OCI-LY7 (cell line): Measurements from ENCODE around the gene SYNM. TPM values are rescaled to one million over a fixed set of nuclear protein-coding genes. Genes with fewer than 3 reads are reported as not detected.

Source experiments
- Bru-seq: library from RNA; stranded (reverse); fragments of 400-500 nt; gene quantifications from one replicate; lab custom pipeline; 2021; lab: Mats Ljungman, UMichigan
- BruChase-seq, 2 experiments: library from RNA; stranded (reverse); fragments of 400-500 nt; gene quantifications; one replicate each; lab custom pipeline; 2021; lab: Mats Ljungman, UMichigan
- BruUV-seq: library from RNA; stranded (reverse); fragments of 400-500 nt; replicated peaks from 2 replicates; lab custom pipeline; 2021; lab: Mats Ljungman, UMichigan
- CTCF ChIA-PET: fragments of 300-600 bp; sonication (Branson Sonifier 250); formaldehyde crosslinking; loops from one replicate; lab custom pipeline; 2022; ENCODE audit warnings: antibody characterized with exemption; ENCODE audit not compliant: unreplicated experiment; lab: Charles Lee
- POLR2A ChIA-PET: fragments of 300-600 bp; sonication (Branson Sonifier 250); formaldehyde crosslinking; loops from one replicate; lab custom pipeline; 2022; ENCODE audit warnings: antibody characterized with exemption; lab: Charles Lee
- DNase-seq: peaks from one replicate; pipeline ENCODE4 v3.0.0-alpha.2; 2015; ENCODE audit warnings: low spot score
- H2AFZ ChIP-seq: fragments of 200-600 bp; sonication (generic), shearing (Covaris generic); 2 replicates; pipeline ENCODE4 v1.6.1; 2014; ENCODE audit warnings: mild to moderate bottlenecking, antibody characterized with exemption, low read length, moderate library complexity
- H3K27ac ChIP-seq: fragments of 200-600 bp; sonication (generic); 2 replicates; pipeline ENCODE4 v1.5.1; 2014; ENCODE audit warnings: mixed run types, low read depth, mild to moderate bottlenecking, moderate library complexity, low read length, inconsistent platforms; ENCODE audit not compliant: poor library complexity, severe bottlenecking
- H3K36me3 ChIP-seq: fragments of 200-600 bp; sonication (generic); 2 replicates; pipeline ENCODE4 v1.6.1; 2014; ENCODE audit warnings: mild to moderate bottlenecking, antibody characterized with exemption, low read length, moderate library complexity, mixed read lengths; ENCODE audit not compliant: insufficient read depth
- H3K4me1 ChIP-seq: fragments of 200-600 bp; sonication (generic); 2 replicates; pipeline ENCODE4 v1.5.1; 2014; ENCODE audit warnings: mild to moderate bottlenecking, low read length; ENCODE audit not compliant: insufficient read depth, poor library complexity, severe bottlenecking
- H3K4me2 ChIP-seq: fragments of 200-600 bp; sonication (generic); 2 replicates; pipeline ENCODE4 v1.6.1; 2014; ENCODE audit warnings: mild to moderate bottlenecking, low read length
- H3K4me3 ChIP-seq: fragments of 200-600 bp; sonication (generic); 2 replicates; pipeline ENCODE4 v1.5.1; 2014; ENCODE audit warnings: mild to moderate bottlenecking, low read depth, low read length; ENCODE audit not compliant: poor library complexity, severe bottlenecking
- H3K79me2 ChIP-seq: fragments of 200-600 bp; sonication (generic); 2 replicates; pipeline ENCODE4 v1.6.1; 2016; ENCODE audit warnings: low read depth, mild to moderate bottlenecking, low read length, moderate library complexity, mixed read lengths; ENCODE audit not compliant: insufficient read depth
- H3K9me2 ChIP-seq: fragments of 200-600 bp; sonication (generic); 2 replicates; pipeline ENCODE4 v1.6.1; 2016; ENCODE audit warnings: mild to moderate bottlenecking, low read length, mixed read lengths; ENCODE audit not compliant: insufficient read depth
- H3K9me3 ChIP-seq: fragments of 200-600 bp; sonication (generic); 2 replicates; pipeline ENCODE4 v1.6.1; 2014; ENCODE audit warnings: mild to moderate bottlenecking, mixed run types, low read length, mixed read lengths
- H4K20me1 ChIP-seq: fragments of 200-600 bp; sonication (generic); 2 replicates; pipeline ENCODE4 v1.6.1; 2014; ENCODE audit warnings: mild to moderate bottlenecking, antibody characterized with exemption, low read length, moderate library complexity, mixed read lengths; ENCODE audit not compliant: insufficient read depth
- EZH2phosphoT487 ChIP-seq: fragments of 200-600 bp; sonication (generic); IDR thresholded peaks from 2 replicates; pipeline ENCODE4 v1.6.1; 2018; ENCODE audit warnings: low read depth, borderline replicate concordance, mild to moderate bottlenecking, mixed run types, antibody characterized with exemption, low read length, moderate library complexity, mixed read lengths
- intact Hi-C: fragments of 100-400 bp; cut with micrococcal nuclease; formaldehyde crosslinking; loops from one replicate; pipeline ENCODE4 v1.10.0; 2022; ENCODE audit not compliant: unreplicated experiment
- long read RNA-seq: library from polyadenylated mRNA; stranded (forward); transcript quantifications from one replicate; pipeline ENCODE4 v2.0.0, GENCODE V29; 2022
- total RNA-seq, 2 experiments: library from RNA; depleted of rRNA in 1 of 2; stranded (reverse); fragments of >200 nt in 1 of 2; shearing (Covaris generic) in 1 of 2; gene quantifications; 2 replicates each; pipeline ENCODE4 v1.2.3, GENCODE V29; 2014 to 2022
- TF ChIP-seq, protein P1 (sequence below): fragments of 200-600 bp; sonication (generic); conservative IDR thresholded peaks from 2 replicates; pipeline ENCODE4 v1.5.1; 2014; ENCODE audit warnings: mild to moderate bottlenecking, antibody characterized with exemption, low read length, moderate library complexity, mixed read lengths

The SYNM gene
- total RNA-seq (2014; rRNA removed; shearing (Covaris generic)) (0.41 and 0.49 TPM in 2 replicates), total RNA-seq (2022) (0.08 TPM in 1 of 2 replicates, not detected in the other), Bru-seq, nascent RNA (percentile 7 among the genes with signal in this experiment), BruChase-seq, experiment 1, labeled RNA remaining after a 6-hour chase (percentile 12 among the genes with signal in this experiment), BruChase-seq, experiment 2, labeled RNA remaining after a 2-hour chase (percentile 11 among the genes with signal in this experiment)
- long read RNA-seq = 0 reads

- peaks cover 7% of the 10 kb centered on the region for H3K4me1 ChIP-seq
- H3K79me2 ChIP-seq = no peaks in the 10 kb centered on the region
- ChIA-PET CTCF (no interaction called here), POLR2A (no interaction called here)
- no TSS peak for BruUV-seq
- H3K9me3 ChIP-seq = no peaks in the 10 kb centered on the region
- TF ChIP-seq EZH2phosphoT487 = no peak
- TF ChIP-seq, protein P1, sequence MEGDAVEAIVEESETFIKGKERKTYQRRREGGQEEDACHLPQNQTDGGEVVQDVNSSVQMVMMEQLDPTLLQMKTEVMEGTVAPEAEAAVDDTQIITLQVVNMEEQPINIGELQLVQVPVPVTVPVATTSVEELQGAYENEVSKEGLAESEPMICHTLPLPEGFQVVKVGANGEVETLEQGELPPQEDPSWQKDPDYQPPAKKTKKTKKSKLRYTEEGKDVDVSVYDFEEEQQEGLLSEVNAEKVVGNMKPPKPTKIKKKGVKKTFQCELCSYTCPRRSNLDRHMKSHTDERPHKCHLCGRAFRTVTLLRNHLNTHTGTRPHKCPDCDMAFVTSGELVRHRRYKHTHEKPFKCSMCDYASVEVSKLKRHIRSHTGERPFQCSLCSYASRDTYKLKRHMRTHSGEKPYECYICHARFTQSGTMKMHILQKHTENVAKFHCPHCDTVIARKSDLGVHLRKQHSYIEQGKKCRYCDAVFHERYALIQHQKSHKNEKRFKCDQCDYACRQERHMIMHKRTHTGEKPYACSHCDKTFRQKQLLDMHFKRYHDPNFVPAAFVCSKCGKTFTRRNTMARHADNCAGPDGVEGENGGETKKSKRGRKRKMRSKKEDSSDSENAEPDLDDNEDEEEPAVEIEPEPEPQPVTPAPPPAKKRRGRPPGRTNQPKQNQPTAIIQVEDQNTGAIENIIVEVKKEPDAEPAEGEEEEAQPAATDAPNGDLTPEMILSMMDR = peak; percentile 61
- H3K27ac ChIP-seq = no peak within 1 kb of the TSS
- H3K36me3 ChIP-seq = no peaks in the 10 kb centered on the region
- intact Hi-C loops = loop anchor here (5.0 kb wide), 1 partner anchor 107 kb away; no protein-coding TSS in a partner anchor
- H3K4me2 ChIP-seq = peak within 1 kb of the TSS; percentile 37; the same call in 1 of the 2 replicates
- peak within 1 kb of the TSS; percentile 51 for H3K4me3 ChIP-seq
- peak; percentile 38 for DNase-seq
- no peak within 1 kb of the TSS for H2AFZ ChIP-seq
- no peaks in the 10 kb centered on the region for H3K9me2 ChIP-seq
- H4K20me1 ChIP-seq = no peaks in the 10 kb centered on the region
These were observed at the start of gene SYNM for GRCh38 chr15:99104788-99105513. Gene SYNM (plus strand): TSS chr15:99105080. CDS start chr15:99105200, 120 bp downstream.

DNA sequence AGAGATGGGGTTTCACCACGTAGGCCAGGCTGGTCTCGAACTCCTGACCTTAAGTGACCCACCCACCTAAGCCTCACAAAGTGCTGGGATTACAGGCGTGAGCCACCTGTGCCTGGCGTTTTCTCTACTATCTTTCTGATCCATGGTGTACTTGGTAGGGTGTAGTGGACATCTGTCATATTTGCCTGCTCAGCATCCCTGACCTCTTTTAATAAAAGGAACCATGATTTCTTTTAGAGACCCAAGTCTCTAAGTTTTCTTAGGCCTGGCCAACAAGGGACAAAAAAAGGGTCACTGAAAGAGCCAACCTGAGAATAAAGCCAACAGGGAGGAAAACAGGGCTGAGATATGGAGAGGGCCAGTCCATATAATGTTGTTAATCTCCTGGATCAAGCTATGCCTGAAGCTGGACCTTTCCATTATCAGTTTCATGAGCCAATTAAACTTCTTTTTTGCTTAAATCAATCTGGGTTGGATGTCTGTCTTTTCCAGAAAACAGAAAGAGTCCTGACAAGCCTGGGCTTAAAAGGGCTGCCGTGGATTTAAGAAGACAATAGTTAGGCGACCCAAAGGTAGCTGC is 49.2 kb upstream of the SYNM start:
- Histone ChIP-seq H3K27ac (no peak overlapping the region), H3K4me2 (no peak overlapping the region), H3K36me3 (no peaks in the 10 kb centered on the region), H3K9me2 (no peaks in the 10 kb centered on the region), H3K4me1 (no peaks in the 10 kb centered on the region), H2AFZ (no peak overlapping the region), H3K4me3 (no peak overlapping the region), H3K79me2 (no peaks in the 10 kb centered on the region), H3K9me3 (no peaks in the 10 kb centered on the region), H4K20me1 (no peaks in the 10 kb centered on the region)
- POLR2A ChIA-PET = no interaction called here
- CTCF ChIA-PET = no interaction called here
- no TSS peak for BruUV-seq
- intact Hi-C loops = no loop called here
- TF ChIP-seq EZH2phosphoT487 = no peak
- TF ChIP-seq, protein P1 = no peak
- no peak for DNase-seq
